ENCODE measurements around the gene HSBP1L1. TPM values are rescaled to one million over a fixed set of nuclear protein-coding genes. Genes with fewer than 3 reads are reported as not detected.

The HSBP1L1 gene
- total RNA-seq, 1 donor from 2014 or later = 6.1 TPM

GRCh38 chr18:79944746-79945117, 19.7 kb upstream of the HSBP1L1 start:
- DNase-seq (ENCODE audit: low read depth) (no peak), FAIRE-seq (no peak)
- no peaks in the 10 kb centered on the region for H3K9me3 ChIP-seq (ENCODE audit: insufficient read depth, low read depth, low read length)
- no peak overlapping the region for H2AFZ ChIP-seq (ENCODE audit: low read depth, low read length)
- no peak overlapping the region for H3K9ac ChIP-seq (ENCODE audit: low read length)
- H3K36me3 ChIP-seq (ENCODE audit: insufficient read depth, low read length) = peaks cover 6% of the 10 kb centered on the region
- H4K20me1 ChIP-seq (ENCODE audit: insufficient read depth, low read length) = peaks cover 96% of the 10 kb centered on the region
- no peaks in the 10 kb centered on the region for H3K27me3 ChIP-seq (ENCODE audit: insufficient read depth, low read length)
- H3K27ac ChIP-seq (ENCODE audit: low read depth, low read length) = no peak overlapping the region
- no peak overlapping the region for H3K4me3 ChIP-seq (ENCODE audit: insufficient read depth, low read depth, low read length)
- peaks cover 95% of the 10 kb centered on the region for H3K79me2 ChIP-seq (ENCODE audit: insufficient read depth, low read length)
- H3K4me1 ChIP-seq (ENCODE audit: insufficient read depth, low read length) = no peaks in the 10 kb centered on the region
- Mint-ChIP-seq H3K9me3 (ENCODE audit: unreplicated experiment) (no peaks in the 10 kb centered on the region), H3K4me1 (ENCODE audit: low read depth, unreplicated experiment) (peaks cover 7% of the 10 kb centered on the region), H3K36me3 (ENCODE audit: low read depth, unreplicated experiment) (peaks cover 16% of the 10 kb centered on the region), H3K27me3 (ENCODE audit: low read depth, unreplicated experiment) (peaks cover 2% of the 10 kb centered on the region), H3K4me3 (ENCODE audit: unreplicated experiment) (peak overlapping the region; percentile 37), H3K27ac (ENCODE audit: unreplicated experiment) (no peak overlapping the region)
- H3K4me2 ChIP-seq (ENCODE audit: low read length) = no peak overlapping the region
- no peak for TF ChIP-seq CTCF (IDR thresholded peaks at IDR 0.05; ENCODE audit: insufficient read depth, low read depth, low read length)
- no peak for TF ChIP-seq EZH2 (IDR thresholded peaks at IDR 0.05; ENCODE audit: insufficient read depth, low read length)

- no peak for FAIRE-seq
- Histone ChIP-seq H3K36me3 (ENCODE audit: insufficient read depth, low read length) (peaks cover 6% of the 10 kb centered on the region), H3K9me3 (ENCODE audit: insufficient read depth, low read depth, low read length) (no peaks in the 10 kb centered on the region), H3K4me2 (ENCODE audit: low read length) (no peak overlapping the region), H3K4me1 (ENCODE audit: insufficient read depth, low read length) (peaks cover 4% of the 10 kb centered on the region), H2AFZ (ENCODE audit: low read depth, low read length) (no peak overlapping the region), H3K27me3 (ENCODE audit: insufficient read depth, low read length) (no peaks in the 10 kb centered on the region), H3K9ac (ENCODE audit: low read length) (no peak overlapping the region), H3K4me3 (ENCODE audit: insufficient read depth, low read depth, low read length) (no peak overlapping the region), H3K27ac (ENCODE audit: low read depth, low read length) (no peak overlapping the region), H3K79me2 (ENCODE audit: insufficient read depth, low read length) (peaks cover 97% of the 10 kb centered on the region), H4K20me1 (ENCODE audit: insufficient read depth, low read length) (peaks cover 97% of the 10 kb centered on the region)
- no peak overlapping the region for H3K4me3 Mint-ChIP-seq (ENCODE audit: unreplicated experiment)
- no peaks in the 10 kb centered on the region for H3K9me3 Mint-ChIP-seq (ENCODE audit: unreplicated experiment)
- H3K4me1 Mint-ChIP-seq (ENCODE audit: low read depth, unreplicated experiment) = peaks cover 10% of the 10 kb centered on the region
- DNase-seq (ENCODE audit: low read depth) = no peak
- peaks cover 2% of the 10 kb centered on the region for H3K27me3 Mint-ChIP-seq (ENCODE audit: low read depth, unreplicated experiment)
- H3K27ac Mint-ChIP-seq (ENCODE audit: unreplicated experiment) = no peak overlapping the region
- no peak for TF ChIP-seq EZH2 (IDR thresholded peaks at IDR 0.05; ENCODE audit: insufficient read depth, low read length)
- TF ChIP-seq CTCF (IDR thresholded peaks at IDR 0.05; ENCODE audit: insufficient read depth, low read depth, low read length) = no peak
- H3K36me3 Mint-ChIP-seq (ENCODE audit: low read depth, unreplicated experiment) = peaks cover 11% of the 10 kb centered on the region
Observed at GRCh38 chr18:79945118-79946042, 19.1 kb upstream of the HSBP1L1 start.
